Measurements from ENCODE around the gene TFG.

Gene TFG

GRCh38 chr3:100732435-100732834, 23.1 kb downstream of the TFG start:
- H3K79me1 ChIP-seq (ENCODE audit: low read length) = no peaks in the 10 kb centered on the region
- H3K36me3 ChIP-seq (ENCODE audit: control insufficient read depth in 1 of 2, insufficient read depth in 2 of 2, low read length in 2 of 2) = peaks cover 8 to 9% of the 10 kb centered on the region in 2 experiments
- H4K12ac ChIP-seq (ENCODE audit: low read depth, low read length) = no peak overlapping the region
- H3K9me3 ChIP-seq (ENCODE audit: insufficient read depth, low read depth, low read length) = no peaks in the 10 kb centered on the region
- H3K14ac ChIP-seq (ENCODE audit: low read length) = no peak overlapping the region
- H4K8ac ChIP-seq (ENCODE audit: low read depth, low read length) = no peak overlapping the region
- H3K79me2 ChIP-seq (ENCODE audit: control insufficient read depth, insufficient read depth, low read length, poor library complexity) = no peaks in the 10 kb centered on the region
- H3K9ac ChIP-seq (ENCODE audit: low read length) = no peak overlapping the region
- no peak overlapping the region for H2BK5ac ChIP-seq (ENCODE audit: low read depth, low read length, poor library complexity)
- no peak overlapping the region for H3K4ac ChIP-seq (ENCODE audit: low read depth, low read length)
- H2AK5ac ChIP-seq (ENCODE audit: low read length) = no peak overlapping the region
- no CpG with 5 or more reads among the region's 3 CpGs for WGBS (ENCODE audit: extremely low coverage, insufficient coverage, insufficient read length)
- no peak for DNase-seq
- no peaks in the 10 kb centered on the region for H3K4me1 ChIP-seq (ENCODE audit: control insufficient read depth in 1 of 2, insufficient read depth in 2 of 2, low read length in 2 of 2)
- no peak overlapping the region for H2AFZ ChIP-seq (ENCODE audit: insufficient read depth, low read length, poor library complexity)
- H3K27ac ChIP-seq (ENCODE audit: low read depth, low read length) = no peak overlapping the region
- H3K23ac ChIP-seq (ENCODE audit: low read length) = no peak overlapping the region
- no peak overlapping the region for H3K18ac ChIP-seq (ENCODE audit: low read length)
- no peaks in the 10 kb centered on the region for H3K27me3 ChIP-seq (ENCODE audit: insufficient read depth, low read length)
- no peak overlapping the region for H3K4me2 ChIP-seq (ENCODE audit: low read length)
- no peak overlapping the region for H2BK12ac ChIP-seq (ENCODE audit: low read length)
- H4K91ac ChIP-seq (ENCODE audit: low read depth, low read length) = no peak overlapping the region
- no peak overlapping the region for H3K4me3 ChIP-seq (ENCODE audit: low read depth, low read length)
- H2BK120ac ChIP-seq (ENCODE audit: insufficient read depth, low read length, poor library complexity) = no peak overlapping the region

GRCh38 chr3:100737334-100737733, 28.0 kb downstream of the TFG start:
- Histone ChIP-seq H3K18ac (ENCODE audit: low read length) (no peak overlapping the region), H3K79me2 (ENCODE audit: control insufficient read depth, insufficient read depth, low read length, poor library complexity) (no peaks in the 10 kb centered on the region), H3K27ac (ENCODE audit: low read depth, low read length) (no peak overlapping the region), H3K27me3 (ENCODE audit: insufficient read depth, low read length) (no peaks in the 10 kb centered on the region), H3K4ac (ENCODE audit: low read depth, low read length) (no peak overlapping the region), H2BK12ac (ENCODE audit: low read length) (no peak overlapping the region), H3K9ac (ENCODE audit: low read length) (no peak overlapping the region), H3K9me3 (ENCODE audit: insufficient read depth, low read depth, low read length) (no peaks in the 10 kb centered on the region), H3K36me3 (ENCODE audit: control insufficient read depth in 1 of 2, insufficient read depth in 2 of 2, low read length in 2 of 2) (peaks cover 8 to 17% of the 10 kb centered on the region in 2 experiments), H3K79me1 (ENCODE audit: low read length) (no peaks in the 10 kb centered on the region), H4K91ac (ENCODE audit: low read depth, low read length) (no peak overlapping the region), H2AFZ (ENCODE audit: insufficient read depth, low read length, poor library complexity) (no peak overlapping the region), H3K4me3 (ENCODE audit: low read depth, low read length) (no peak overlapping the region), H2BK5ac (ENCODE audit: low read depth, low read length, poor library complexity) (no peak overlapping the region), H3K14ac (ENCODE audit: low read length) (no peak overlapping the region), H2BK120ac (ENCODE audit: insufficient read depth, low read length, poor library complexity) (no peak overlapping the region), H4K8ac (ENCODE audit: low read depth, low read length) (no peak overlapping the region), H4K12ac (ENCODE audit: low read depth, low read length) (no peak overlapping the region), H3K4me1 (ENCODE audit: control insufficient read depth in 1 of 2, insufficient read depth in 2 of 2, low read length in 2 of 2) (no peaks in the 10 kb centered on the region), H3K23ac (ENCODE audit: low read length) (no peak overlapping the region), H3K4me2 (ENCODE audit: low read length) (no peak overlapping the region), H2AK5ac (ENCODE audit: low read length) (no peak overlapping the region)
- WGBS (ENCODE audit: extremely low coverage, insufficient coverage, insufficient read length) = no CpG with 5 or more reads among the region's 2 CpGs
- peak in 1 of 2 donors; percentile 22 for DNase-seq

DNA sequence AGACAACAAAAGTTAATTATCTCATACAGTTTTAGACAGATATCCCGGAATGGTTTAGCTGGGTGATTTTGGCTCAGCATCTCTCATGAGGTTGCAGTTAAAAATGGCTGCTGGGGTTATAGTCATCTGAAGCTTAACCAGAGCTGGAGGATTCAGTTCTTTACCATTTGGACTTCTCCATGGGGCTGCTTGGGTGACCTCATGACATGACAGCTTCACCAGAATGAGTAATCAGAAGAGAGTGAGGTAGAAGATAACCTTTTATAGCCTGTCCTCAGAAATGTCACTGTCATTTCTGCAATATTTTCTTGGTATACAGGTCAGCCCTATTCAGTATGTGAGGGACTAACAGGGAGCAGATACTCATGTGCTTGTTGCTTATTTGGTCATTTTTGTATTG, 30.9 kb downstream of the TFG start:
- Histone ChIP-seq H3K4me3 (ENCODE audit: low read depth, low read length) (no peak overlapping the region), H4K91ac (ENCODE audit: low read depth, low read length) (no peak overlapping the region), H3K27me3 (ENCODE audit: insufficient read depth, low read length) (no peaks in the 10 kb centered on the region), H3K79me2 (ENCODE audit: control insufficient read depth, insufficient read depth, low read length, poor library complexity) (no peaks in the 10 kb centered on the region), H2AK5ac (ENCODE audit: low read length) (no peak overlapping the region), H3K14ac (ENCODE audit: low read length) (no peak overlapping the region), H3K18ac (ENCODE audit: low read length) (no peak overlapping the region), H2BK5ac (ENCODE audit: low read depth, low read length, poor library complexity) (no peak overlapping the region), H3K36me3 (ENCODE audit: control insufficient read depth in 1 of 2, insufficient read depth in 2 of 2, low read length in 2 of 2) (peaks cover 10 to 19% of the 10 kb centered on the region in 2 experiments), H3K4me1 (ENCODE audit: control insufficient read depth in 1 of 2, insufficient read depth in 2 of 2, low read length in 2 of 2) (no peaks in the 10 kb centered on the region), H3K23ac (ENCODE audit: low read length) (no peak overlapping the region), H3K4ac (ENCODE audit: low read depth, low read length) (no peak overlapping the region), H3K4me2 (ENCODE audit: low read length) (no peak overlapping the region), H2BK12ac (ENCODE audit: low read length) (no peak overlapping the region), H4K8ac (ENCODE audit: low read depth, low read length) (no peak overlapping the region), H3K9ac (ENCODE audit: low read length) (no peak overlapping the region), H2AFZ (ENCODE audit: insufficient read depth, low read length, poor library complexity) (no peak overlapping the region), H2BK120ac (ENCODE audit: insufficient read depth, low read length, poor library complexity) (no peak overlapping the region), H3K79me1 (ENCODE audit: low read length) (no peaks in the 10 kb centered on the region), H3K27ac (ENCODE audit: low read depth, low read length) (no peak overlapping the region), H4K12ac (ENCODE audit: low read depth, low read length) (no peak overlapping the region), H3K9me3 (ENCODE audit: insufficient read depth, low read depth, low read length) (no peaks in the 10 kb centered on the region)
- DNase-seq = no peak
- WGBS (ENCODE audit: extremely low coverage, insufficient coverage, insufficient read length) = no CpG with 5 or more reads among the region's 1 CpG

GRCh38 chr3:100743535-100743934, 34.2 kb downstream of the TFG start:
- Histone ChIP-seq H2AK5ac (ENCODE audit: low read length) (no peak overlapping the region), H2BK12ac (ENCODE audit: low read length) (no peak overlapping the region)

More at GRCh38 chr3:100743535-100743934, 34.2 kb downstream of the TFG start:
- Histone ChIP-seq H3K4me3 (ENCODE audit: low read depth, low read length) (no peak overlapping the region), H3K27ac (ENCODE audit: low read depth, low read length) (no peak overlapping the region), H3K4me1 (ENCODE audit: control insufficient read depth in 1 of 2, insufficient read depth in 2 of 2, low read length in 2 of 2) (no peaks in the 10 kb centered on the region), H4K91ac (ENCODE audit: low read depth, low read length) (no peak overlapping the region), H3K9me3 (ENCODE audit: insufficient read depth, low read depth, low read length) (no peaks in the 10 kb centered on the region), H3K79me1 (ENCODE audit: low read length) (no peaks in the 10 kb centered on the region), H3K36me3 (ENCODE audit: control insufficient read depth in 1 of 2, insufficient read depth in 2 of 2, low read length in 2 of 2) (peaks cover 7 to 16% of the 10 kb centered on the region in 2 experiments), H3K18ac (ENCODE audit: low read length) (no peak overlapping the region), H4K12ac (ENCODE audit: low read depth, low read length) (no peak overlapping the region), H3K4ac (ENCODE audit: low read depth, low read length) (no peak overlapping the region), H3K23ac (ENCODE audit: low read length) (no peak overlapping the region), H3K79me2 (ENCODE audit: control insufficient read depth, insufficient read depth, low read length, poor library complexity) (no peaks in the 10 kb centered on the region), H2BK120ac (ENCODE audit: insufficient read depth, low read length, poor library complexity) (no peak overlapping the region), H3K9ac (ENCODE audit: low read length) (no peak overlapping the region), H3K4me2 (ENCODE audit: low read length) (no peak overlapping the region), H3K14ac (ENCODE audit: low read length) (no peak overlapping the region), H4K8ac (ENCODE audit: low read depth, low read length) (no peak overlapping the region), H2AFZ (ENCODE audit: insufficient read depth, low read length, poor library complexity) (no peak overlapping the region), H2BK5ac (ENCODE audit: low read depth, low read length, poor library complexity) (no peak overlapping the region), H3K27me3 (ENCODE audit: insufficient read depth, low read length) (no peaks in the 10 kb centered on the region)
- DNase-seq = no peak
- WGBS (ENCODE audit: extremely low coverage, insufficient coverage, insufficient read length) = no CpG with 5 or more reads among the region's 3 CpGs

Measured in trophoblast cell (in vitro differentiated cells and primary cell).